ENCODE data around the gene UBE2E2. TPM values are rescaled to one million over a fixed set of nuclear protein-coding genes. Genes with fewer than 3 reads are reported as not detected.

UBE2E2 gene
- total RNA-seq, 1 experiment from 2014 or later = 54.9 TPM

DNA sequence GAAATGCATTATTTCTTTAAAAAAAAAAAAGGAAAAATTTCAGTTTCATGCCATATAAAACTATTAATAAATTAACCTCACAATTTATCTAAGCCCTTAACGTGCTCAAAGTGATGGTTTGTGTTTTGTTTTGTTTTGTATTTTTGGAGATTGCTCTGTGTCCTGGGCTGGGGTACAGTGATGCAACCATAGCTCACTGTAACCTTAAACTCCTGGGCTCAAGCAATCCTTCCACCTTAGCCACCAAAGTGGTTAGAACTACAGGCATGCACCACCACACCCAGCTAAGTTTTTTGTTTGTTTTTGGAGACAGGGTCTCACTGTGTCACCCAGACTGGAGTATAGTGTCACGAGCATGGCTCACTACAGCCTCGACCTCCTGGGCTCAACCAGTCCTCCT is 180.7 kb downstream of the UBE2E2 start:
- Mint-ChIP-seq H3K36me3 (no peaks in the 10 kb centered on the region), H3K27ac (no peak overlapping the region), H3K9me3 (no peaks in the 10 kb centered on the region), H3K27me3 (ENCODE audit: low read depth) (no peaks in the 10 kb centered on the region), H3K4me1 (peaks cover 30% of the 10 kb centered on the region), H3K4me3 (no peak overlapping the region)
- TF ChIP-seq SMAD3 (CRISPR knock-in tag; IDR thresholded peaks at IDR 0.05; ENCODE audit: borderline replicate concordance) (no peak), GTF2I (CRISPR knock-in tag; conservative IDR thresholded peaks at IDR 0.05) (no peak), ZNF671 (CRISPR knock-in tag; IDR thresholded peaks at IDR 0.05) (no peak), CREM (CRISPR knock-in tag; IDR thresholded peaks at IDR 0.05) (no peak), TEAD1 (CRISPR knock-in tag; IDR thresholded peaks at IDR 0.05) (no peak), CREB1 (CRISPR knock-in tag; IDR thresholded peaks at IDR 0.05) (no peak), ZNF281 (CRISPR knock-in tag; IDR thresholded peaks at IDR 0.05) (no peak), TEAD4 (CRISPR knock-in tag; IDR thresholded peaks at IDR 0.05) (no peak), TP53 (CRISPR knock-in tag; IDR thresholded peaks at IDR 0.05) (no peak), NR2C2 (CRISPR knock-in tag; IDR thresholded peaks at IDR 0.05) (no peak), ZNF396 (CRISPR knock-in tag; IDR thresholded peaks at IDR 0.05; ENCODE audit: borderline replicate concordance) (no peak), TCF7 (CRISPR knock-in tag; IDR thresholded peaks at IDR 0.05; ENCODE audit: low read depth) (no peak), ATF2 (CRISPR knock-in tag; IDR thresholded peaks at IDR 0.05; ENCODE audit: borderline replicate concordance, low read depth) (no peak)
- TF ChIP-seq, protein P1, sequence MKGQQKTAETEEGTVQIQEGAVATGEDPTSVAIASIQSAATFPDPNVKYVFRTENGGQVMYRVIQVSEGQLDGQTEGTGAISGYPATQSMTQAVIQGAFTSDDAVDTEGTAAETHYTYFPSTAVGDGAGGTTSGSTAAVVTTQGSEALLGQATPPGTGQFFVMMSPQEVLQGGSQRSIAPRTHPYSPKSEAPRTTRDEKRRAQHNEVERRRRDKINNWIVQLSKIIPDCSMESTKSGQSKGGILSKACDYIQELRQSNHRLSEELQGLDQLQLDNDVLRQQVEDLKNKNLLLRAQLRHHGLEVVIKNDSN (CRISPR knock-in tag; IDR thresholded peaks at IDR 0.05) = no peak
- TF ChIP-seq, protein P2, sequence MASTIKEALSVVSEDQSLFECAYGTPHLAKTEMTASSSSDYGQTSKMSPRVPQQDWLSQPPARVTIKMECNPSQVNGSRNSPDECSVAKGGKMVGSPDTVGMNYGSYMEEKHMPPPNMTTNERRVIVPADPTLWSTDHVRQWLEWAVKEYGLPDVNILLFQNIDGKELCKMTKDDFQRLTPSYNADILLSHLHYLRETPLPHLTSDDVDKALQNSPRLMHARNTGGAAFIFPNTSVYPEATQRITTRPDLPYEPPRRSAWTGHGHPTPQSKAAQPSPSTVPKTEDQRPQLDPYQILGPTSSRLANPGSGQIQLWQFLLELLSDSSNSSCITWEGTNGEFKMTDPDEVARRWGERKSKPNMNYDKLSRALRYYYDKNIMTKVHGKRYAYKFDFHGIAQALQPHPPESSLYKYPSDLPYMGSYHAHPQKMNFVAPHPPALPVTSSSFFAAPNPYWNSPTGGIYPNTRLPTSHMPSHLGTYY (CRISPR knock-in tag; IDR thresholded peaks at IDR 0.05) = no peak
- TF ChIP-seq, protein P3, sequence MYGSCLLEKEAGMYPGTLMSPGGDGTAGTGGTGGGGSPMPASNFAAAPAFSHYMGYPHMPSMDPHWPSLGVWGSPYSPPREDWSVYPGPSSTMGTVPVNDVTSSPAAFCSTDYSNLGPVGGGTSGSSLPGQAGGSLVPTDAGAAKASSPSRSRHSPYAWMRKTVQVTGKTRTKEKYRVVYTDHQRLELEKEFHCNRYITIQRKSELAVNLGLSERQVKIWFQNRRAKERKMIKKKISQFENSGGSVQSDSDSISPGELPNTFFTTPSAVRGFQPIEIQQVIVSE (CRISPR knock-in tag; IDR thresholded peaks at IDR 0.05; ENCODE audit: borderline replicate concordance) = no peak
- DNase-seq (ENCODE audit: low spot score) = no peak
- CTCF ChIA-PET = interaction anchor here (0.6 kb wide), 1 partner anchor 687 kb away, joined by 3 read pairs; no protein-coding TSS in a partner anchor
- POLR2A ChIA-PET = no interaction called here
- no peak for ATAC-seq

DNA sequence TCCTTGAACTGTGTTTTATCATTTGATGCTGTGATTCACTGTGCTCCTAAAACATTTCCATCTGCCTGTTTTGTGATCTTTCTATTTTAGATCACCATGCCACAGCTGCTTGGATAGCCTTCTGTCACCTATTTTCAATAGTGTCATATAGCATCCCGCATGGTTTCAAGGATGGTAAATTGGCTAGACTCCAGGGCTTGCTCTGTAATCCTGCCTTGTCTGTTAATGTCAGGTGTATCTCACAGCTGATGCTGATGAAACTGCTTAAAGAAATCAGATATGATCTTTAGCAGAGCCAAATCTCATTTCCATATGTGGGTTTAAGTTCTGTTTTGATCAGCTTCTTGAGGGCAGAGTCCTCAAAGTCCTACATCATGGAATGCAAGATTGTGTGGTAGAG is 182.2 kb downstream of the UBE2E2 start:
- no peak for DNase-seq (ENCODE audit: low spot score)
- ChIA-PET POLR2A (no interaction called here), CTCF (interaction anchor here (1.6 kb wide), 1 partner anchor 9 kb away, joined by 3 read pairs; no protein-coding TSS in a partner anchor)
- peaks cover 4% of the 10 kb centered on the region; the same call in 1 of the 2 replicates for H3K9me3 Mint-ChIP-seq
- peaks cover 2% of the 10 kb centered on the region; the same call in 1 of the 2 replicates for H3K36me3 Mint-ChIP-seq
- peaks cover 44% of the 10 kb centered on the region for H3K4me1 Mint-ChIP-seq
- no peak for ATAC-seq
- no peak overlapping the region for H3K27ac Mint-ChIP-seq
- H3K27me3 Mint-ChIP-seq (ENCODE audit: low read depth) = no peaks in the 10 kb centered on the region
- no peak overlapping the region for H3K4me3 Mint-ChIP-seq
- TF ChIP-seq IRF1 (CRISPR knock-in tag; IDR thresholded peaks at IDR 0.05) (no peak), AFF4 (CRISPR knock-in tag; IDR thresholded peaks at IDR 0.05; ENCODE audit: borderline replicate concordance) (no peak), MXD4 (CRISPR knock-in tag; IDR thresholded peaks at IDR 0.05; ENCODE audit: borderline replicate concordance) (no peak), EMX1 (CRISPR knock-in tag; IDR thresholded peaks at IDR 0.05) (no peak), TP53 (CRISPR knock-in tag; IDR thresholded peaks at IDR 0.05) (no peak)
- TF ChIP-seq, protein P2 (CRISPR knock-in tag; IDR thresholded peaks at IDR 0.05) = no peak

Data from WTC11 (cell line).